Loucy (cell line): Measurements from ENCODE around the gene CHD6.

Experiments used
- H2AFZ ChIP-seq: fragments of 200-600 bp; sonication (generic); 2 replicates; pipeline ENCODE4 v1.6.0; 2016; ENCODE audit warnings: antibody characterized with exemption, mild to moderate bottlenecking, low read length, moderate library complexity
- H3F3A ChIP-seq: fragments of 200-600 bp; 2 replicates; pipeline ENCODE4 v1.6.0; 2016; ENCODE audit warnings: antibody characterized with exemption, low read depth, mild to moderate bottlenecking
- H3K27me3 ChIP-seq: fragments of 200-600 bp; sonication (generic); 2 replicates; pipeline ENCODE4 v1.6.1; 2014; ENCODE audit warnings: low read length, mild to moderate bottlenecking; ENCODE audit not compliant: insufficient read depth, poor library complexity, severe bottlenecking
- H3K36me3 ChIP-seq: fragments of 200-600 bp; sonication (generic); 2 replicates; pipeline ENCODE4 v1.6.1; 2016; ENCODE audit warnings: low read length; ENCODE audit not compliant: insufficient read depth
- H3K4me1 ChIP-seq: fragments of 200-600 bp; sonication (generic); 2 replicates; pipeline ENCODE4 v1.5.1; 2014; ENCODE audit warnings: low read length, mild to moderate bottlenecking; ENCODE audit not compliant: insufficient read depth, poor library complexity, severe bottlenecking
- H3K4me2 ChIP-seq: fragments of 200-600 bp; sonication (generic); 2 replicates; pipeline ENCODE4 v1.6.0; 2014; ENCODE audit warnings: antibody characterized with exemption, low read length, low read depth, mild to moderate bottlenecking; ENCODE audit not compliant: poor library complexity, severe bottlenecking
- H3K4me3 ChIP-seq: fragments of 200-600 bp; sonication (generic); 2 replicates; pipeline ENCODE4 v1.5.1; 2014; ENCODE audit warnings: low read length, mild to moderate bottlenecking, mixed read lengths; ENCODE audit not compliant: poor library complexity, severe bottlenecking
- H3K79me2 ChIP-seq: fragments of 200-600 bp; sonication (generic); 2 replicates; pipeline ENCODE4 v1.6.1; 2014; ENCODE audit warnings: low read length; ENCODE audit not compliant: insufficient read depth
- H3K9ac ChIP-seq: fragments of 200-600 bp; sonication (generic); 2 replicates; pipeline ENCODE4 v1.6.0; 2014; ENCODE audit warnings: mild to moderate bottlenecking, low read depth, low read length, moderate library complexity; ENCODE audit not compliant: poor library complexity, severe bottlenecking
- H3K9me2 ChIP-seq: fragments of 200-600 bp; sonication (generic); replicated peaks from 2 replicates; pipeline ENCODE4 v1.6.1; 2016; ENCODE audit warnings: low read depth, low read length, mixed read lengths
- H3K9me3 ChIP-seq: fragments of 200-600 bp; sonication (generic); 2 replicates; pipeline ENCODE4 v1.6.1; 2014; ENCODE audit warnings: mild to moderate bottlenecking, antibody characterized with exemption, low read length, low read depth; ENCODE audit not compliant: insufficient read depth
- H4K20me1 ChIP-seq: fragments of 200-600 bp; sonication (generic); 2 replicates; pipeline ENCODE4 v1.6.0; 2014; ENCODE audit warnings: antibody characterized with exemption, low read length, mild to moderate bottlenecking; ENCODE audit not compliant: insufficient read depth, poor library complexity, severe bottlenecking
- EZH2phosphoT487 ChIP-seq: fragments of 200-600 bp; IDR thresholded peaks from 2 replicates; pipeline ENCODE4 v1.6.1; 2018; ENCODE audit warnings: antibody characterized with exemption, mild to moderate bottlenecking, moderate library complexity, borderline replicate concordance
- TF ChIP-seq, protein P1 (sequence below): fragments of 200-600 bp; sonication (generic); conservative IDR thresholded peaks from 2 replicates; pipeline ENCODE4 v1.5.1; 2014; ENCODE audit warnings: mild to moderate bottlenecking, antibody characterized with exemption, low read length

Gene CHD6

DNA sequence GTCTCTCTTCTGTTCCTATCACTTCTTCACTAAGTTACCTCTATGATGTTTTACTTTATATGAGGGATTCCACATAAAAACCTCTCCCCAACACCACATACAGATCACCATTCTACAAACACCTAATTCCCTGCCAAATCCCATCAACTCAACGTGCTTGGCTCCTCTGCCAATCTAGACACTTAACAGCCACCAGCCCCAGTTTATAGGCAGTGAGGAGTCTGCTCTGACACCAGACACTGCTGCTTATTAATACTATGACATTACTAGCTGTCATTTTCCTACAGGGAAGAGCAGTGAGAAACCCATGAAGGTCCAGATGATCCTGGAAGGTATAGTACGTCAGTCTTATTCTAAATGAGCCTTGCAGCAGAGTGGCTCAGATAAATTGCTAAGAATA lies 104.3 kb downstream of the CHD6 start:
- Histone ChIP-seq H3K36me3 (peaks cover 66% of the 10 kb centered on the region; the same call in 1 of the 2 replicates), H3K9ac (no peak overlapping the region), H3K4me3 (no peak overlapping the region), H3K4me1 (peaks cover 2% of the 10 kb centered on the region), H3K4me2 (no peak overlapping the region), H4K20me1 (peaks cover 13% of the 10 kb centered on the region), H3K9me3 (no peaks in the 10 kb centered on the region), H3K9me2 (no peaks in the 10 kb centered on the region), H3K27me3 (no peaks in the 10 kb centered on the region), H3K79me2 (peaks cover 41% of the 10 kb centered on the region), H2AFZ (no peak overlapping the region), H3F3A (no peaks in the 10 kb centered on the region)
- TF ChIP-seq, protein P1, sequence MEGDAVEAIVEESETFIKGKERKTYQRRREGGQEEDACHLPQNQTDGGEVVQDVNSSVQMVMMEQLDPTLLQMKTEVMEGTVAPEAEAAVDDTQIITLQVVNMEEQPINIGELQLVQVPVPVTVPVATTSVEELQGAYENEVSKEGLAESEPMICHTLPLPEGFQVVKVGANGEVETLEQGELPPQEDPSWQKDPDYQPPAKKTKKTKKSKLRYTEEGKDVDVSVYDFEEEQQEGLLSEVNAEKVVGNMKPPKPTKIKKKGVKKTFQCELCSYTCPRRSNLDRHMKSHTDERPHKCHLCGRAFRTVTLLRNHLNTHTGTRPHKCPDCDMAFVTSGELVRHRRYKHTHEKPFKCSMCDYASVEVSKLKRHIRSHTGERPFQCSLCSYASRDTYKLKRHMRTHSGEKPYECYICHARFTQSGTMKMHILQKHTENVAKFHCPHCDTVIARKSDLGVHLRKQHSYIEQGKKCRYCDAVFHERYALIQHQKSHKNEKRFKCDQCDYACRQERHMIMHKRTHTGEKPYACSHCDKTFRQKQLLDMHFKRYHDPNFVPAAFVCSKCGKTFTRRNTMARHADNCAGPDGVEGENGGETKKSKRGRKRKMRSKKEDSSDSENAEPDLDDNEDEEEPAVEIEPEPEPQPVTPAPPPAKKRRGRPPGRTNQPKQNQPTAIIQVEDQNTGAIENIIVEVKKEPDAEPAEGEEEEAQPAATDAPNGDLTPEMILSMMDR = no peak
- TF ChIP-seq EZH2phosphoT487 = no peak

DNA sequence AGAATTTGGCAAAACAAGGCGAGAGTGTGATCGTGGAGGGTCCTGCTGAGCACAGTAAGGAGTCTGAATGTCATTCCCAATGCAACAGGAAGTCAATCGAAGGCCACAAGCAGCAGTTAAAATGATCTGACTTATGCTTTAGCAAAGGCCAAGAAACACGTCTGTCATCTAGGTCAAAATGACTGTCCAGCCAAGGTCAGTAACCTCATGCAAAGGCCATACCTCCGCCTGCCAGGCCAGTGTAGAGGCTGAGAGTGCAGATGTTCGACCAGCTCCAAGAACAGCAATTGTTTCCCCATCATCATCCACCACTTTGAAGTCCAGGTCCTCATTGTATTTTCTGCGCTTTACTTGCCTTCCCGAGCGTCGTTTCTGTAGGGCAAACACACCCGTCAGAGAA lies 105.6 kb downstream of the CHD6 start:
- TF ChIP-seq EZH2phosphoT487 = no peak
- TF ChIP-seq, protein P1 = no peak

DNA sequence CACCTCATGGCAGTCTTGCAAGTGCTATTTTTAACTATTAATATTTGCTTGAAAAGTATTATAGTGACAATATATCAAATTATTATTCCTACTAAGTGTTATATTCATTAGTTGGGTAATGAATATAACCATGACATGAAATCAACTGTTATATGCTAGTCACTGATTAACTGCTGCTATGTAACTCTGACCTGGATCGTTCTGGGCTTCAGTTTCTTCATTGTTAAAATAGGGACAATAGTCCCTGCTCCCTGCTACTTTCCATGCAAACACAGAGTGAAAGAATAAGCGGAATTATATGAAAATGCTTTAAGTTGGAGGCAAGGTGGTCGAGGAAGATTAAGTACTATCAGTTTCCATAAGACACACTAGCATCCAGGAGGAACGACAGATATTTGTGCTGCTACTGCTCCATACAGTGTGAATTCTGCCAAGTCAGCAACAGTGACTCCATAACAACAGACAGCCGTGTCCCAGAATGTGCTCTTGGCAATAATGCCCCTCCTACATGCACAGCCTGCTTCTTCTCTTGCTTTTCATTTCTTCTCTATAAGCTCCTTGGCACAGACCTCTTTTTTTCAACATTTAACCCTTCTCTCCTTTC lies 107.2 kb downstream of the CHD6 start:
- no peak overlapping the region for H3K4me2 ChIP-seq
- H3K9me2 ChIP-seq = no peaks in the 10 kb centered on the region
- H3K27me3 ChIP-seq = no peaks in the 10 kb centered on the region
- no peak overlapping the region for H2AFZ ChIP-seq
- peaks cover 13% of the 10 kb centered on the region for H3K79me2 ChIP-seq
- TF ChIP-seq, protein P1 = no peak
- no peak for TF ChIP-seq EZH2phosphoT487
- H4K20me1 ChIP-seq = peaks cover 5% of the 10 kb centered on the region
- H3K4me1 ChIP-seq = peaks cover 10% of the 10 kb centered on the region
- peaks cover 68% of the 10 kb centered on the region; the same call in 1 of the 2 replicates for H3K36me3 ChIP-seq
- no peaks in the 10 kb centered on the region for H3F3A ChIP-seq
- no peak overlapping the region for H3K4me3 ChIP-seq
- no peaks in the 10 kb centered on the region for H3K9me3 ChIP-seq
- H3K9ac ChIP-seq = no peak overlapping the region

More for the DNA sequence above, 105.6 kb downstream of the CHD6 start:
- Histone ChIP-seq H3K4me1 (peaks cover 10% of the 10 kb centered on the region), H3K36me3 (peaks cover 59% of the 10 kb centered on the region; the same call in 1 of the 2 replicates), H3K9ac (no peak overlapping the region), H3K4me3 (no peak overlapping the region), H3K9me2 (no peaks in the 10 kb centered on the region), H3F3A (no peaks in the 10 kb centered on the region), H2AFZ (no peak overlapping the region), H3K4me2 (no peak overlapping the region), H4K20me1 (peaks cover 5% of the 10 kb centered on the region), H3K79me2 (peaks cover 30% of the 10 kb centered on the region), H3K27me3 (no peaks in the 10 kb centered on the region), H3K9me3 (no peaks in the 10 kb centered on the region)
